Measurements from ENCODE around the gene ALDH18A1.

GRCh38 chr10:95559471-95559870 is 97.0 kb downstream of the ALDH18A1 start:
- TF ChIP-seq EZH2 (IDR thresholded peaks at IDR 0.05; ENCODE audit: insufficient read depth, poor library complexity, severe bottlenecking), result no peak
- no peak for TF ChIP-seq EZH2phosphoT487 (IDR thresholded peaks at IDR 0.05; ENCODE audit: insufficient read depth, low read depth)
